GM15510 (cell line): Measurements from ENCODE around the gene CACNG4.

Experiments used
- POLR2A ChIP-seq: IDR thresholded peaks from 3 replicates; pipeline ENCODE4 v1.6.1; 2011; ENCODE audit warnings: borderline replicate concordance; ENCODE audit not compliant: insufficient read length; ENCODE audit errors: extremely low read depth

CACNG4 gene

DNA sequence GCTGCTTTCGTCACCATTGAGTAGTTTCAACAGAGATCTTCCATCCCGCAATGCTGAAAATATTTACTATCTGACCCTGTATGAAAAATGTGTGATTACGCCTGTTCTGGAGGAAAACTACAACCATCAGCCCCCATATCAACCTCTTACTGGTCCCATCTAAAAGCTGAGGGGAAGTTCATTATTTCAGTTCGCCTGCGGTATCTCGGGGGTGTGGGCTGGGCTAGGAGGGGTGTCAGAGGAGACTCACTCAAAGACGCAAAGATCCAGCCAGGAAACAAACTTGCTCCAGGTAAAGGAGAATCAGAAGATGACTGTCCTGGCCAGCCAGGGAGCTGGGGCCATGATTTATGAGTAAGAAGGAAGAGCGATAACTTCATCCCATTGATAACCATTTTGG, 93.5 kb downstream of the CACNG4 start:
- no peak for TF ChIP-seq POLR2A

- TF ChIP-seq POLR2A, result no peak
These were observed 94.9 kb downstream of the CACNG4 start for GRCh38 chr17:67059372-67059771.

DNA sequence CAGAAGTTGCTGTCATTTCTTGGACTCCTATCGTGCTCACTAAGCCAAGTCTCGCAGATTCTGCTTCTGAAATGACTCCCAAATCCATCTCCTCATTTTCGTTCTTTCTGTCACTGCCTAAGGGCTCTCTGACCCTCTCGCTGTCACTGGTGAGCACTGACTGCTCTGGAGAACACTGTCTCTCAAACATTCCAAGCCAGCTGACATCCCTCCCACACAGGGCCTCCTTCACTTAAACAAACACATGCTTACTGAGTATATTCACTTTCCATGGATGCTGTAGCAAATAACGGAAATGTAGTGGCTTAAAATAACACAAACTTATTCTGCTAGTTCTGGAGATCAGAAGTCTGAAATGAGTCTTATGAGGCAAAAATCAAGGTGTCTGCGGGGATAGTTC, 98.6 kb downstream of the CACNG4 start:
- TF ChIP-seq POLR2A, result no peak

DNA sequence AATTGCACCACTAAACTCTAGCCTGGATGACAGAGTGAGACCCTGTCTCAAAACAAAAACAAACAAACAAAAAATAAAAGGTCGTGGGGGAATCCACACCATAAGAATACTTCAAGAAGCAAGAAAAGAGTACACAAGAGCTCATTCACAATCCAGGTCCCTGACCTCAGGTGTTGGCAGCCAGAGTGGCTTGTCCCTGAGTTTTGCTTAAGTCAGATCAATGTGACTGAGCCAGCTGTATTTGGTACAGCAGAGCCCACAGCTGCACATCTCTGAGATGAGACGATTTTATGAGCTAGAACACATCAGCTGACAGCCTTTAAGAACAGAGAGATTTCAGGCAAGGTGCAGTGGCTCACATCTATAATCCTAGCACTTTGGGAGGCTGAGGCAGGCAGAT, 102.2 kb downstream of the CACNG4 start:
- TF ChIP-seq POLR2A, result no peak

DNA sequence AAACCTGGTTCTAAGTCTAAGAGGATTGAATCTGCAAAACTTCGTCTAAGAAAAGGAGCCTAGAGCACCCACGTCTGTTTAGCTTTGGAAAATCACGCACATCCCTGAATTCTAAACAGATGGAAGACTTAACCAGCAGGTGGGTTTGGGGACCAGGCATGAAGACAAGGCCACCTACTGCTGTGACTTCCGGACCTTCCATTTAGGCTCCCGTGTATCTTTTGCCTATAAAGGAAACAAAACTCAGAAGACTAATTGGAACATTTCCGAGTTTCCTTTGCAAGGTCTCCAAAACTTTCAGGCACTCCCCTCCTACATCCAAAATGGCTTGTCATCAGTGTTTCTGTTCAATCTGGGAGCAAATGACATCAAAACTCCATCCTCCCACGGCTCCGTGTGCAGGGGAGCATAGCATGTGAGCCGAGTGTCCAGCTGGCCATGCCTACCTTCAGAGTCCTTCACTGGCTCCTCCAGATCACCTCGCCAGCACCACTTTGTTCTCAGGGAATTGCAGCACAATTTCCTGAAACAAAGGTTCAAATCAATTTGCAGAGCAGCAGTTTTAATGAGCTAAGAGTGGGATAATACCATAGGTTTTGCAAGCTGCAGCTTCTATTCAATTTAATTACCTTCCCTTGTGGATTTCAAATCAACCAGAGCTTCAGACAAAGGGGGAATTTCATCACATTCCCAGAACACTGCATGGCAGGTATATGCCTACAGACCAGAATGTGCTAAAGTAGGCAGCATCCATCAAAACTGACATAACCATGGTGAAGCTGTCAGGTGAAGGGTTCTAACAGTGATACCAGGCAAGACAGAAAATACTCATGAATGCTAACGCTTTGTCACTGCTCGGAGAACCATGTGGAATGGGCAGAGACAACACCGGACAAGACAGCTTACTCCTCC, 103.3 kb downstream of the CACNG4 start:
- no peak for TF ChIP-seq POLR2A

- no peak for TF ChIP-seq POLR2A
These were observed 104.5 kb downstream of the CACNG4 start for GRCh38 chr17:67068999-67069398.

DNA sequence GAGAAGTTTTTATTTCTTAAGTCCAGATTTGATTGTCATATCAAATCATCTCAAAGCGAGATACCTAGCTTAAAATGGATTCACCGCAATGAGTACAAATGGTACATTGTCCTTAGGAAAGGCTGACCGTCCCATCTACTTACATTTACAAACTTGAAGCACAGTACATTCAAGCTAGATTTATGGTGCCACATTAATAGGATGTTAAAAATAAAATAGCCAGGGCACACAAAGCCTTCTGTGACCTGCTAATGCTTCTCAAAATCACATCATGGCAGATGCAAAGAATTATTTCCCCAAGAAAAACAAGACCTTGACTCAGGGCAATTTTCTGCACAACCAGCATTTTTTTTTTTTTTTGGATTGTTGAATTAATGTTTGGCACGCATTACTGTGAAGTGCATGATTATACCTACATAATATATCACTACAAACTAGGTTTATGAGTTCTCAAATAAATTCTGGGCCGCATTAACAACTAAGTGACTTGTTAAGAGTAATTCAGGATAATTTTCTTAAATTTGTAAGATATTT, 105.2 kb downstream of the CACNG4 start:
- TF ChIP-seq POLR2A, result no peak

GRCh38 chr17:67071595-67071994, 107.1 kb downstream of the CACNG4 start:
- TF ChIP-seq POLR2A, result no peak

DNA sequence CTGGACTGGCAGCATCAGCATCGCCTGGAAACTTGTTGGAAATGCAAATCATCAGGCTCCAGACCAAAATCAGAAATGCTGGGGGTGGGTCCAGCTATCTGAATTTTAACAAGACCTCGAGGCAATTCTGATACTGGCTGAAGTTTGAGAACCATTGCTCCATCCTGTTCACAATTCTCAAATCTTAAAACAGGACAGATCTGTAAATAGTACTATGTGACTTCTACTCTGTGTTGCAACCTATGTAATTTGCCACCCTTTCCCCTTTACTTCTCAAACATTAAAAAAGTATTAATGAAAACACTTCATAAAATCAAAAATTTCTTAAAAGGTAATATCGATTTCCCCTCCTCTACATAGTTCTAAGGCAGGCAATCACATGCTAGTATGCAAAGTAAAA, 108.4 kb downstream of the CACNG4 start:
- no peak for TF ChIP-seq POLR2A

- TF ChIP-seq POLR2A, result no peak
These were observed 110.3 kb downstream of the CACNG4 start for GRCh38 chr17:67074781-67075180.

- no peak for TF ChIP-seq POLR2A
These were observed 111.8 kb downstream of the CACNG4 start for GRCh38 chr17:67076290-67076689.

DNA sequence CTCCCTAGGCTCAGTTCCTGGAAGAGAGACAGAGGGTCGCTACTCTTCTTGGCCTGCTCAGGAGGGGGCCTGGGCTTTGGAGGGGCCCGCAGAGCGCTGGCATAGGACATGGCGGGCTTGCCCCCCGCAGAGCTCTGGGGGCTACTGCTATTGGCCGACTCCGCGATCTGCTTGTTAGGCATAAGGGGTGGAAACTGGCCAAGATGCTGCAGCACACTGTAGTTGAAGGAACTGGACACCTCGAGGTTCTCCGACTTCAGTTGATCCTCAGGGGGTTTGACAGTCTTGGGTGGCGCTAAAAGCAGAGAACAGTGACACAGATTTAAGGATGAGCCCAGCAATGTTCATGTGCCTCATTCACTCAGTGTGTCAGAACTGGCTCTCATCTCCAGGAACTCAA, 113.8 kb downstream of the CACNG4 start:
- no peak for TF ChIP-seq POLR2A

GRCh38 chr17:67079491-67079890, 115.0 kb downstream of the CACNG4 start:
- no peak for TF ChIP-seq POLR2A

- TF ChIP-seq POLR2A, result no peak
These were observed 116.3 kb downstream of the CACNG4 start for GRCh38 chr17:67080804-67081203.

GRCh38 chr17:67082107-67082506, 117.6 kb downstream of the CACNG4 start:
- TF ChIP-seq POLR2A, result no peak
